GM21360 (cell line): Measurements from ENCODE around the gene DLEU7.

ENCODE experiments used
- ATAC-seq: cut with Tn5 transposase; IDR thresholded peaks from one replicate; pipeline ENCODE4 v1.9.1; 2021; ENCODE audit warnings: mild to moderate bottlenecking, moderate library complexity; ENCODE audit not compliant: unreplicated experiment

Gene DLEU7

GRCh38 chr13:50843257-50844083 is at the start of gene DLEU7:
Gene DLEU7 (minus strand): TSS chr13:50843692. CDS start chr13:50843646, 46 bp downstream.
- ATAC-seq: no peak

GRCh38 chr13:50892210-50892944 is 48.9 kb upstream of the DLEU7 start:
- ATAC-seq: no peak

GRCh38 chr13:50891206-50891605 is 47.7 kb upstream of the DLEU7 start:
- ATAC-seq: no peak

- no peak for ATAC-seq
Observed at GRCh38 chr13:50889317-50889716, 45.8 kb upstream of the DLEU7 start.

- no peak for ATAC-seq
Observed at GRCh38 chr13:50888362-50888761, 44.9 kb upstream of the DLEU7 start.

- no peak for ATAC-seq
Observed at GRCh38 chr13:50887151-50887550, 43.7 kb upstream of the DLEU7 start.

- ATAC-seq: no peak
Observed at GRCh38 chr13:50884265-50884664, 40.8 kb upstream of the DLEU7 start.

GRCh38 chr13:50883728-50884127 is 40.2 kb upstream of the DLEU7 start:
- ATAC-seq: no peak

GRCh38 chr13:50882816-50883435 is 39.4 kb upstream of the DLEU7 start:
- no peak for ATAC-seq

- ATAC-seq: no peak
Observed at GRCh38 chr13:50873991-50874390, 30.5 kb upstream of the DLEU7 start.

- ATAC-seq: no peak
Observed at GRCh38 chr13:50873467-50873866, 30.0 kb upstream of the DLEU7 start.

- ATAC-seq: no peak
Observed at GRCh38 chr13:50871405-50871804, 27.9 kb upstream of the DLEU7 start.

GRCh38 chr13:50867637-50867945 is 24.1 kb upstream of the DLEU7 start:
- ATAC-seq: no peak

GRCh38 chr13:50866817-50867636 is 23.5 kb upstream of the DLEU7 start:
- ATAC-seq: no peak

- no peak for ATAC-seq
Observed at GRCh38 chr13:50864492-50864891, 21.0 kb upstream of the DLEU7 start.

- no peak for ATAC-seq
Observed at GRCh38 chr13:50855681-50856080, 12.2 kb upstream of the DLEU7 start.

- no peak for ATAC-seq
Observed at GRCh38 chr13:50850445-50850844, 7.0 kb upstream of the DLEU7 start.

GRCh38 chr13:50847501-50847900 is 4.0 kb upstream of the DLEU7 start:
- no peak for ATAC-seq

GRCh38 chr13:50846861-50847475 is 3.5 kb upstream of the DLEU7 start:
- no peak for ATAC-seq

- no peak for ATAC-seq
Observed at GRCh38 chr13:50845211-50845610, 1.7 kb upstream of the DLEU7 start.
